GM21360 (cell line): ENCODE results near the gene HAL.

Experiments
- ATAC-seq: cut with Tn5 transposase; IDR thresholded peaks from one replicate; pipeline ENCODE4 v1.9.1; 2021; ENCODE audit warnings: mild to moderate bottlenecking, moderate library complexity; ENCODE audit not compliant: unreplicated experiment

HAL gene

DNA sequence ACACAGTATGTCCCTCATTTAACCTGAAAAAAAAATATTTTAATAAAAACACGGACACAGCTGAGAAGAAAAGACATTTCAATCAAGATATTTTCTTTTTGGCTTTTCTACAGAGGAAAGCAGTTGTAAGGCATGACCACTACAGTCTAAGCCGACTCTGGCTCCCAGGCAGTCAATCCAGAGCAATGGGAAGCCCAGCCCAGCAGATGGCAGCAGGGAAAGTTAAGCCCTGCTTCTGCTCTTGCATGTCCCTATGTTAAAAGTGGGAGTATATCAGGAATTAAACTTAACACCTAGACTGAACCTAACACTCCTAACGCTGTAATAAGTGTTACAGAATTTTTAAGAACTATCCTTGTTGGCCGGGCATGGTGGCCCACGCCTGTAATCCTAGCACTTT is 19.5 kb upstream of the HAL start:
- no peak for ATAC-seq

DNA sequence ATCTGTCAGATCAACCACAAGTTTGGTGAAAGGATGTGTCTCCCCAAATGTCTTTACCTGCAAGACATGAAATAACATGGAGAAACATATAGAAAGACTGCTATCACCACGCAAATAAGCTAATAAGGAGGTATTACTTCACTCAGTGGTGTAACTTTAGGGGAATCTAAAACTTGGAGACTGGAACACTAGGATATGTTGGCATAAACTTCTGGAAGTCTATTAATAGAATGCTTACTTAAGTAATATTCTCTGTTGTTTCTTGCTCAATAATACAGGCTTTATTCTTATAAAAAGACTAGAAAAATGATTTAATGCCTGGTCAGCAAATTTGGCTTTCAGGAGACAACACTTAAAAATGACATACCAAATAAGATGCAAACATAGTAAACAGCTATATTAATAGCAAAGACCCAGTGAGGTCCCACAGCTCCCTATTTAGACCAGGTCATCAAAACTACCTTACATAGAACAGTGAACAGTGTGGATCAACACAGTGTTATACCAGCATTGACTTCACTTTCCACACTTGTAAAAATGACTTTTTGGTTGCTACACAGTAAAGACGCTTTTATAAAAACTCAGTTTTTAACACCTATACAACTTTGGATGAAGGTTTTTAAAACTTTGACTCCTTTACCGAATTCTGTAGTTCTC is 18.9 kb upstream of the HAL start:
- no peak for ATAC-seq

DNA sequence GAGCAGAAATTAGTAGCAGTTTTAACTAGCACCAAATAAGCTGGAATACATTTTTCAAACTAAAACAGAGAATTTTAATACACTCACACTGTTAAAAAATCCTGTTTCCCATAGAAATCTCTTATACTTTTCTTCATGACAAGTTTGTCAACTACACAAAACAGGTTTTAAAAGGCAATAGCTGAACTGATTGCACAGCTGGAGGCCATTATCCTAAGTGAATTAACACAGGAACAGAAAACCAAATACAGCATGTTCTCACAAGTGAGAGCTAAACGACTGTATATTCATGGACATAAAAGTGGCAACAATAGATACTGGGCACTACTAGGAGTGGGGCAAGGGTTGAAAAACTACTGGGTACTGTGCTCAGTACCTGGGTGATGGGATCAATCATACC is 11.6 kb upstream of the HAL start:
- ATAC-seq, result no peak

DNA sequence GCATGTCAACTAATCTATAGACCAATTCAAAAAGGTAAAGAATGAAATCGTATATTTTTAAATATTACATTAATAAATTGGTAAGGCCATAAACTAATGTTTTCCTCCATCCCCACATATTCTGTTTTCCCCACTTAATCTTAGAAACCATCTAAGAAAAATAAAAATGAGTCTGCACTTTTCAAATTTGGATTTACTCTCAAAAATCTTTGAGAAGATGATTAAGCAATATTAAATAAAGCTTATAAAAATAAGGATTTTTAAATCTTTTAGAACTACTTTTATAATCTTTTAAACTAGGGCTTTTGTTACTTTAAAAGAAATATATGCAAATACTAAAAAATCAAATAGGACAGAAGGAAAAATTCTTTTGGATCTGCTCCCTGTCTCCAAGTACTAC is 10.6 kb upstream of the HAL start:
- no peak for ATAC-seq

GRCh38 chr12:96000858-96001257 is 4.7 kb upstream of the HAL start:
- no peak for ATAC-seq

GRCh38 chr12:95999484-95999883 is 3.3 kb upstream of the HAL start:
- no peak for ATAC-seq

GRCh38 chr12:95998611-95999286 is 2.6 kb upstream of the HAL start:
- peak; percentile 88 for ATAC-seq

DNA sequence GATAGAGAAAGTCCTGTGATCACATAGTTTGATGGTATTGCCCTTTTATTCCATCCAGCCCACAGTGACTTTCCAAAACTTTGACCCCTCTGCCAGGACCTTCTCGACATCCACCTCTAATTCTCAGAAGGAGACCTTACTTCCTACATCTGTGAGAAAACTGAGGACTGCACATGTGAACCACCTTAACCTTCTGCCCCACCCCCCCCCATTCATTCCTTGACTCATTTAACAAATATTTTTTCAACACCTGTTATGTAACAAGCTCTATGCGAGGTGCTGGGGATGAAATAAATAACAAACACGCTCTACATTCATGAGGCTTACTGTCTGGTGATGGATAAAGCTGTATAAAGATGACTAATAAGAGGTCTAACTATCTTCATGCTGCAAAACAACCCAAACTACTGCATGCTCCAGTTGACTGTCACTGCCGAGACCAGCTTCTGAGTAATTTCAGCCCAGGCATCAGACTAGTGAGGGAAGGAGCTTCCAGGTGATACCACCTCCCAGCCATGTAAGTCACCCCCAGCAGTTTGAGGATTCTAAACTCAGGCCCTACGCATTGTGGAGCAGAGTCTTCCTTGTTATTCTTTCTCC is 1.9 kb upstream of the HAL start:
- no peak for ATAC-seq

DNA sequence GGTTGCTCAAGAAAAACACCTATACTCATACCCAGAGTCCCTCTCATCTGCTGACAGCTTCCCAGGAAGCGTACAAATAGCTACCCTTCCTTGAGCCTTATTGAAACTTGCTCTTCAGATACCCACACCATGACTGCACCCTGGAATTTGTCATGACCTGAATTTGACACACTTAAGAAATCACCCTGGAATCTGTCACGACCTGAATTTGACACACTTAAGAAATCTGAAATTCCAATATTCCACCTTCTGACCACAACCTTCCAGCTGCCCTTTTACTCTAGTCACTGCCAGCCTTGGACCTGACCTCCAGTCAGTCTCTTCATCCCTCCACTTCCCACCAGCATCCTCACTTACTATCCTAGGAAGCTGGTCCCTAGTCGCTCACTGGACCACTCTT is 1.1 kb upstream of the HAL start:
- no peak for ATAC-seq

DNA sequence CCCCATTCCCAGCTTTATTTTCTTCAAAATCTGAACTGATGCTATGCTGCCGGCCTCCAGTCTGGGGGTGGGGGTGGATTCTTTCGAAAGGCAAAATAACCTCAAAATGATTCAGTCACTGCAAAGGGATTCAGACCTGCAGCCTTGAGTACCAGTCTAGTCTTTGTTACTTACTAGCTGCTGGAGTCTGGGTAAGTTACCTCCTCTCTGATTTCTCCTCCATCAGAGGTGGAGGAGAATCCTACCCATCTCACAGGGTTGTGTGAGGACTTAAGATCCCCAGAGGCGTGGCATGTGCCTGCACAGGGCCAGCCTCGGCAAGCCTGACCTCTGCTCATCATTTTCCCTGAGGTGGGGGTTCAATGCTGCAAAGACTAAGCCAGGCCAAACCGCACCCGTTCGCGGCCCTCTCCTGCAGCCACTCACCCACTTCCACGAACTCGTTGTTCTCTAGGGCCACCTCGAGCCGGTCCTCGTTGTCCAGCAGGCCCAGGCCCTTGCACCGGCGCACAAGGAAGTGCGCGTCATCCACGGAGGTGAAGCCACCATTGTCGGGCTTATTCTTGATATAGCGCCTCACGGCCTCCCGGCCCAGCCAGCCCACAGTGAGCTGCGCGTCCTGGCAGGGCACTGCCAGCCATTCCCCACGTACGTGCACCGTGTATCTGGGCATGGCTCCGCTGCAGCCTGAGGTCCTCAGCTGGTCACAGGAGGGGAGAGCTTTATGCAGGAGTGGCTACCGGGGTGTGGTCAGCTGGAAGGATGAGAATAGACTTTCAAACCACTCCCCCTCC is 709 bp downstream of the HAL start:
- no peak for ATAC-seq

DNA sequence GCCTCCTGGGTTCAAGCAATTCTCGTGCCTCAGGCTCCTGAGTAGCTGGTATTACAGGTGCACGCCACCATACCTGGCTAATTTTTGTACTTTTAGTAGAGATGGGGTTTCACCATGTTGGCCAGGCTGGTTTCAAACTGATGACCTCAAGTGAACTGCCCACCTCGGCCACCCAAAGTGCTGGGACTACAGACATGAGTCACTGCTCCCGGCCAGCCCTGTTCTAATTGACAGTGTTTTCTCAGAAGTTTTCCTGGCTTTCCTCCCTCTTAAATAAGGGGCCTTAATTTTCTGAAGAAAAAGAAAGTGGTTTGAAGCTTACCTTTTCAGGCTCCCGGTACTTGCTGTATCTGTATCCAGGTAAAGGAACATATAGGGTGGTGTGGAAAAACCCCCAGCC is 1.7 kb downstream of the HAL start:
- no peak for ATAC-seq

GRCh38 chr12:95993907-95994306 is 2.2 kb downstream of the HAL start:
- no peak for ATAC-seq

DNA sequence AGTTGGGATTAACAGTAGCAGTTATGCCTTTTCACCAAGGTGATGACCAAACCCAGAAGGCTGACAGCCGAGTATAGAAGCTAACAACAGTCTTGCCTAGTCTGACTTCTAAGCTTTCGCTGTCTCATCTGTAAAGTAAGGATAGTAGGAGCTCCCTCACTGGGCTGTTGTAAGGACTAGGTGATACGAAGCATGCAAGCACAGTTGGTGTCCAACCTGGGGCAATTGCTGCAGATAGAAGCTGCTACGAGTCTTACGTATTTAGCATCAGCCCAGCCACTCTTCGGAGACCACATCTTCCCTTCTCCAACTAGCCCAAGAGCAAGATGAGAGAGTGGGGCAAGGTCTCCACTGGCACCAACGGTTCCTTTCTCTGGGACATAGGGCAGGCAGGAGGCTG is 6.0 kb downstream of the HAL start:
- no peak for ATAC-seq

DNA sequence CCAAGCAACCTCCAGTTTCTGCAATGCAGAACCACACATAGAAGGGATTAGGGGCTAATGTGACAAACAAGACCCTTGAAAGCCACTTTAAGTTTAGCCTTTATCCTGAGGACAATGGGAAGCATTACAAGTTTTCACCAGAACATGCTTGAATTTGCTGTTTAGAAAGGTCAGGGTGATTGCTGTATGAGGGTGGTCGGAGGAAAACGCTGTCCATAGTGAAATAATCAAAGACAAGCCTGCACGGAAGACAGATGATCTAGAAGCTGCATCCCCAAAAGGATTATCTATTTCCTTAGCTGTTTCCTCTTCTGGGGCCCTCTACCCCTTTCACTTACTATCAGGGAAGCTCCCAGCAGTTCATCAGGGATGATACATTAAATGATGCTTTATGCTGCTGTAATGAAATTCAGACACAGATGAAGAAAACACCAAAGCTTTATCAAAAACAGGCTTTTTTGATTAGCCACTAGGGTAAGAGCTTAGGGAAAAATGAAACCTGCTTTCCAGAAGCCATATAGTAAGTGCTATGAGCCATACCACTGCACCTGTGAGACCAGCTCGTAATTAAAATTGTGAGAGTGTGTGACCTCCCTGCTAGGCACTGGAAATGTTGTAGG is 6.5 kb downstream of the HAL start:
- no peak for ATAC-seq

DNA sequence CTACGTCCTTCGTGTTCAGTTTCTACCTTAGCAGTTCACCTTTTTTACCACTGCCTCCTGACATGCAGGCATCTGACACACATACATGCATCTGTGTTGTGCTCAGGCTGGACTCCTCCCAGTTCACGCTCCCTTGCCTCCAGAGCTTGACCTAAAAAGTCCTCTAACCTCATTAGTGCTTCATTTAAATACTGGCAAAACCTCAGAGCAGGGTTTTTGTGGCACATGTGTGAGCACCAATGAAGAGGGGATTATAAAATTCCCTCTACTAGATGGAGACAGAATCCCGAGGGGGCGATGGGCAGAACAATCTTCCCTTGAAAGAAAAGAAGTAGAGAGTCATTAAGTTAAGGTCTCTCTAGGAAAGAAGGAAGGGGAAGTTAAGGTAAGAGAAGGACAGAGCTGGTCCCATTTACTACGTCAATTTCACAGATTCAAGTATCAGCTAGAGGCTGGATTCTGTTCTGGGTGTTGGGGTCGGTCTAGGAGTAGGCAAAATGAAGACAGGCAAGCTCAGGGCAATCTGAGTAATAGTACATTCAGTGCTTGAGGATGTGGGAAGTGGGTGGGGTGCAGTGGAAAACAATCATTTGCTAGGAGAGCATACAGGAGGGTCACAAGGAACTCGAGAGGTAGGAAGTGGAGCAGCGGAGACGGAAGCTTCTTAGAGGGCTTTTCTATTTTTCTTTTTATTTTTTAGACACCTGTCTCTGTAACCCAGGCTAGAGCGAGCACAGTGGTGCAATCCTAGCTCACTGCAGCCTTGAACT is 7.5 kb downstream of the HAL start:
- no peak for ATAC-seq

DNA sequence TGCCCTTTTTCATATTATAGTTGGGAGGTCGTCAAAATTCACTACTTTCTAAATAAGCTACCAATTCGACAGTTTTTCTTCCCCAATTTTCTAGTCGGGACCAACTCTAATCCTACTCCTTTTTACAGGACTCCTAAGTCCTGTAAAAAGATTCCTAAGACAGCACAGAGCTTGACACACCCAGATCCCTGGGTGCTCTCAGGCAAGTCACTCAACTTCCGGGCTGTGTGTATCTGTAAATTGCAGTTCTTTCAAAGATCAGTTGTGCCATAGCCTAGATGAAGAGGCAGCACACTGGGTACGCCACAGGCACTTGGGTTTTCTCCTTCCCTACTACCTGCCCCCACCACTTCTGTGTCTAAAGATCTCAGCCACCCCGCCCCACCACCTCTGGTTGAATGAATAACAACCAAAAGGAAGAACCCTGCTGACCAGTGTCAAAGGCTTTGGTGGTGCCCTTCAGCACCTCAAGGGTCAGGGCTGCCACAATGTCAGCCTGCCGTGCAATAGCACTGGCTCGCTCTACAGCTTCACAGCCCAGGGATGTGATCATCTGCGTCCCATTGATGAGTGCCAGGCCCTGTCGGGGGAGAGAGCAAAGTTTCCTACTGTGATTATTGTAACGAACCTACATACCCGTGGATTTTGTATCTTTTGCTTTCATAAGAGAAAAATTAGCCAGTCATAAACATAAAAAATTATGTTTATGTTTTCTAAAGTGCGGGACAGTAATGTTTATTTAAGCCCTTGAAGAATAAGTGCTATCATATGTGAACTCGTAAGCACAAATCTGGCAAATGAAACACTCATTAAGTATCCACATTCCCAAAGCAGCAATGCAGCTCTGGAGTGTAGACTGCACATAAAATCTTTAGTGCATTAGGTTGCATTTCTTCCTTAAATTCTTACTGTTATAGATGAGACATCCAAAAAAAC is 9.2 kb downstream of the HAL start:
- ATAC-seq, result no peak

- no peak for ATAC-seq
Measured at GRCh38 chr12:95984682-95985081, 11.5 kb downstream of the HAL start.

- no peak for ATAC-seq
Measured at GRCh38 chr12:95982602-95983001, 13.5 kb downstream of the HAL start.

DNA sequence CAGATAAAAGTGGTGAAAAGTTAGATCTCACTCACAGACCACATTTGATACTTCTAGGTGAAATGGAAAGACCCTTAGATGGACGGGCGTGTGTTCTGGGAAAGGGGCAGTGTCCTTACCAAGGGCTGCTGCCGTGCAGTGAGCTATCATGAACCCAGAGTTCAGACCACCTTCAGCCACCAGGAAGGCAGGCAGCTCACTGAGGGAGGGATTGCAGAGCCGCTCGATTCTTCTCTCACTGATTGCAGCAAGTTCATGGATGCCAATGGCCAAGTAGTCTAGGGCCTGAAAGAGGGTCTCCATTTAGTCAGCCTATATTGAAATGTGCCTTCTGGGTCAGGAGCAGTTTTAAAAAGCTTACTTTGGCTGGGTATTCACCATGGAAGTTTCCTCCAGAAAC is 15.7 kb downstream of the HAL start:
- no peak for ATAC-seq
